Measurements from ENCODE around the gene SLIT3.

DNA sequence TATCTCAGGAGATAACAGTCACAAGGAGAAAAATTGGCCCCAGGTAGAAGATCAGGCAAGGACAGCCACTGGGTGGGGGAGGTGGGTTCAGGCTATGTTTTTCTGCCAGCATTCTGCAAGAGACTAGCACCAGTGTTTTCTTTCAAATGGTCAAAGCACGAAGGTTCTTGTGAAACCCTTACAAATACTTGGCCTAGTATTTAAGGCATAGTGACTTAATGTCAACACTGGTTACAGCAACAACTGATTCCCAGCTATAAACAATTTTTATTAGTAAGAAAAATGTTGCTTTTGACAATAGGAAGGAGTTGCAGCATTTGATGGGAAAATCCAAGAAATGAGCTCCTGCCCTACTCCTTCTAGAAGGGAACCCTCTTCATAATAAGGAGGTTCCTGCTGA is 349.6 kb downstream of the SLIT3 start:
- TF ChIP-seq FOXM1 (IDR thresholded peaks at IDR 0.05; ENCODE audit: borderline replicate concordance), result no peak
- TF ChIP-seq SUZ12 (IDR thresholded peaks at IDR 0.05), result no peak
- TF ChIP-seq FOXK2 (IDR thresholded peaks at IDR 0.05), result no peak
